ENCODE measurements around the gene CALR3.

DNA sequence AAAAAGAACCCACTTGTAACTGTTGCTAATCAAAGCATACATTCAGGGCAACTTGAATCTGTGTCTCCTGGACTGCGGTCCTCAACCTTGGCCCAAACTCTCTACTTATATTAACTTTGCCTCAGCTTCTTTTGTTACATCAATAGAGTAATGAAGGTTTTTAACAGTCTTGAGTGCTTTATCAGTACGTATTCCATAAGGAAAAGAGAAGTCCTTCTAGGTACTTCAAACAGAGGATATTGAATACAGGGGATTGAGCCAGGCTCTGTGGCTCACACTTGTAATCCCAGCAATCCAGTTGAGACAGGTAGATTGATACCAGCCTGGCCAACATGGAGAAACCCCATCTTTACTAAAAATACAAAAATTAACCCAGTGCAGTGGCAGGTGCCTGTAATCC is 23.0 kb downstream of the CALR3 start:
- TF ChIP-seq TAF1 (IDR thresholded peaks at IDR 0.05; ENCODE audit: low read depth) = no peak
- TF ChIP-seq POLR2AphosphoS5 (IDR thresholded peaks at IDR 0.05) = no peak
- TF ChIP-seq, protein P1, sequence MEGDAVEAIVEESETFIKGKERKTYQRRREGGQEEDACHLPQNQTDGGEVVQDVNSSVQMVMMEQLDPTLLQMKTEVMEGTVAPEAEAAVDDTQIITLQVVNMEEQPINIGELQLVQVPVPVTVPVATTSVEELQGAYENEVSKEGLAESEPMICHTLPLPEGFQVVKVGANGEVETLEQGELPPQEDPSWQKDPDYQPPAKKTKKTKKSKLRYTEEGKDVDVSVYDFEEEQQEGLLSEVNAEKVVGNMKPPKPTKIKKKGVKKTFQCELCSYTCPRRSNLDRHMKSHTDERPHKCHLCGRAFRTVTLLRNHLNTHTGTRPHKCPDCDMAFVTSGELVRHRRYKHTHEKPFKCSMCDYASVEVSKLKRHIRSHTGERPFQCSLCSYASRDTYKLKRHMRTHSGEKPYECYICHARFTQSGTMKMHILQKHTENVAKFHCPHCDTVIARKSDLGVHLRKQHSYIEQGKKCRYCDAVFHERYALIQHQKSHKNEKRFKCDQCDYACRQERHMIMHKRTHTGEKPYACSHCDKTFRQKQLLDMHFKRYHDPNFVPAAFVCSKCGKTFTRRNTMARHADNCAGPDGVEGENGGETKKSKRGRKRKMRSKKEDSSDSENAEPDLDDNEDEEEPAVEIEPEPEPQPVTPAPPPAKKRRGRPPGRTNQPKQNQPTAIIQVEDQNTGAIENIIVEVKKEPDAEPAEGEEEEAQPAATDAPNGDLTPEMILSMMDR (IDR thresholded peaks at IDR 0.05; ENCODE audit: poor library complexity, severe bottlenecking) = no peak
- TF ChIP-seq SMC3 (conservative IDR thresholded peaks at IDR 0.05; ENCODE audit: poor library complexity) = no peak
- no peak for TF ChIP-seq EP300 (conservative IDR thresholded peaks at IDR 0.05; ENCODE audit: poor library complexity, severe bottlenecking)
- no peak for TF ChIP-seq RAD21 (conservative IDR thresholded peaks at IDR 0.05)

All from neural cell (in vitro differentiated cells).